Activated CD4-positive, CD25-positive, alpha-beta regulatory T cell (primary cell): Measurements from ENCODE around the gene MAML3.
A peak's percentile ranks its signal among the peaks of the same experiment; 100 is the strongest.

Source experiments
- DNase-seq, 4 experiments: peaks; one replicate each; lab custom pipeline; 2025; lab: John Stamatoyannopoulos, UW

The MAML3 gene

GRCh38 chr4:140046016-140046415 is 108.0 kb downstream of the MAML3 start:
- DNase-seq = no peak

GRCh38 chr4:140044337-140044902 is 109.6 kb downstream of the MAML3 start:
- DNase-seq = no peak

DNA sequence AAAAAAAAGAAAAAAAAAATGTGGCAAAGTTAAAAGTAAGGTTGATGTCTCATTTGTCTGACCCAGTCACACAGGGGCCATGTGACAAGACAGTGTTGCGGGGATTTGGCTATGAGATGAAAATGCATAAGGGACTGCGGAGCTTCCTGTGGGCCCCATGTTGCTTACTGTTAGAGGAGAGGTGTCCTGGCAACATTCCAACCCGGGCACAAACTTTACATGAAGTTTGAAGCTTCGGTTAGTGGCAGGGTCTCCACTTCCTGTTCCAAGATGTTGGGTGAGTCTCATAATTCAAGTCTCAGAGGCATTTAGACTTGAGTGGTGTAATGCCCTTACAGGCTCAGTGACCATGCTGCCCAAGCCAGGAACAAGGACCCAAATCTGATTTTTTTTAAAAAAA is 111.3 kb downstream of the MAML3 start:
- no peak for DNase-seq

DNA sequence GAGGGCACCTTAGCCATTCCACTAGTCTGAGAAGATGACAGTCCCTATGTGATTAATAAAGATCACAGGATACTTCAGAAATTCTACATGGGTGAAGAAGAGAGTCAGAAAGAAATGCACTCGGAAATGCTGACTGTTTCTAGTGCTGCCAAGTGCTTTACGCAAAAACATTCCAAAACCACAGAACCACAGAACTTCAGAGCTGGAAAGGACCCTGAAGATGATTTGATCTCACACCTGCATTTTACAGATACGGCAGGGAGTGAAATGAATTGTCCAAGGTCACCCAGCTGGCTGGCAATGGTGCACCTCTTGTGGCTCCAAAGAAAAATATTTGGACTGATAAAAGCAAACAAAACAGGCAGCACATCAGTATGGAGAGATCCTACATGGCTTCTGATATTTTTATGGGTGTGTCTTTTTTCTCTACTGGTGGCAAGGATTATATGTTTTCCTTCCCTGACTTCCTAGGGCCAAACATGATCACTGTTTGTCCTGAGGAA is 115.9 kb downstream of the MAML3 start:
- DNase-seq = no peak

DNA sequence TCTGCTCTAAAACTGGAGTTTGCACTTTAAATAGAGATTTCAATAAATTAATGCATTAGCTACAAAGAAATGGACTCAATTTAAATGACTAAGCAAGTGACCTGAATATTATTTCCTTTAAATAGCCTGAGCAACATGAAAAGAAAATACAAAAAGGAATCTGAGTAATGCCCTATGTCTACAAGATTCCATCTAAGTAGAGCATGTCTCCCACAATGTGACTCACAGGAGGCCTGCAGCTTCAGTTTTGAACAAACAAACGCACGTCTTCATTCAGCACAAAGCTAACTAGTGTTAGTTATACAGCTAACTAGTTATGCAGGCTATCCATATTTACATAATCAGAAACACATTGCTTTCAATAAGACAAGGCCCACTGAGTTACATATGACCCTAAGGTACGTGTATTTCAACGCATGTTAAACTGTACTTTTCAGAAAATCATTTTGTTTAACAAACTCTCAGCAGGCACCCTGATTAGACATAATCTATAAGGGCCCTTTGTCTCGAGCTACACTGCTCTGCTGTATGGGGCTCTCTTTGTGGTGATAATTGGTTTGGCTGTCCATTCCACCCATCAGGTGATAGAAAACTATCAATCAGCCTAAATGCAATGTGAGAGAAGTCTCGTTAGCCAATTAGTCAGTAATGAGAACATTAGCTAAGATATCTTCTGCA is 116.5 kb downstream of the MAML3 start:
- no peak for DNase-seq

DNA sequence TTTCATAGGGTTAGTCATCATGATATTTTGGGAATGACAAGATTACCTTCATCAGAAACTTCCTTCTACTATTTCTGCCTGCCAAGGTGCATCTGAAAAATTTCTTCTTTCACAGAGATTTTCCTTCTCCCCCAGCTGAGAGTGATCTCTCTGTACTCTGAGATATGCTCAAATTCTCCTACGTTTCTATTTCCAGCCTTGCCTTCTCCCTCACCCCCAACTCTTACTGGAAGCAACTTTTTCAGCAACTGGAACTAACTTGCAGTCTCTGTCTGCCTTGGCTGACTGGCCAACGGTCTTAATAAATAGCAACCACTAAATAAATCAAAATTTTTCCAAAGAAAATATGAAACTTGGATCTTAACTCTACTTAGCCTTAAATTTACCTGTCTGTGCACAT is 122.3 kb downstream of the MAML3 start:
- no peak for DNase-seq

DNA sequence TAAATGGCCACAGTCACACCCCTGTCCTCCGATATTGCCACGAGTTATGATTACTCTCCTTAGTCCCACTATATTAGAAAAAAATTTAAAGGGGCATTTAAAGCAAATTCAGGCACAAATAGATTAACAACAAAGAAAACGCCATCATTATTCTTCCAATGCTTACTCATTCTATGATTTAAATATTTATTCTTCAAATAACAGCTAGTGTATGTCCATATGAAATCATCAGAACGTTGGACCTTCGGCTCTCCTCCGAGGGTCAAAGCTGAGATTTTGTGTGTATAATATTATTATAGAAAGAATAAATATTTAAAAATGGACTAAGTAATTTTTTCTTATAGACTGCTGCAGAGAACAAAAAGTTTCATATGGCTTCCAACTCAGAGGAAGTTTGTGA is 122.9 kb downstream of the MAML3 start:
- DNase-seq = no peak

- no peak for DNase-seq
Observed at GRCh38 chr4:140028676-140029517, 125.1 kb downstream of the MAML3 start.

DNA sequence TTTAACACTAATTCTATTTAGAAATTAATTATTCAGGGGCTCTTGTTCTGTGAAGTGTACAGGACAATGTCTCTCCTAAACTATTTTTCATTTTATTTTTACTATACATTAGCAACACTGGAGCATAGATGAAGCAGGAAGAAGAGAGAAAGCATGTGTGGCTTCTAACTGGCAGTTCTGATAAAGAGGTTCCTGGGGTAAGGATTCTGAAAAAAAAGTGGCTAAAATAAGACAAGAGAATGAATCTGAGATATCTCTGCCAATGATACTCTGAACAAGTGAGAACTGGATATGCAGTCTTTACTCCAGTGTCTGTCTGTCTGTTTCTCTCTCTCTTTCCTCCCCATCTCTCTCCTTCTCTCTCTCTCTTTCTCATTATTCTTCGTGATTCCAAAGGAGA is 125.9 kb downstream of the MAML3 start:
- DNase-seq = no peak

DNA sequence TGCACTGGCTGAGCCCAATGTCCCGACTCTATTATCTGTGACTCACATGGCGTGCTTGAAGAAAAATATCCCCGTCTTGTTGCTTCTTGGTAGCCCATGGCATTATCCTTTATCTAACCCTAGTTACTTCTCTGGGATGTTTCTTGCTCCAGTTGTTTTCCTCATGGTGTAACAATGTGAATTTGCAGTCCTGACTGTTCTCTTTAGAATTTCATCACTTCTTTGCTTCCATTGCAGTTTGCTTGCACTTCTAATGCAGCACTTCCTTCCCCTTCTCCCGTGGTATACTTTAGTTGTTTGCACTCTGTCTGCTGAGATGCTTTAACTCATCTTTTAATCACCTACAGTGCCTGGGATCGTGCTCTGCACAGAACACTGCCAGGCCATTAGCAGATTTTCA is 126.9 kb downstream of the MAML3 start:
- DNase-seq = no peak

- no peak for DNase-seq
Observed at GRCh38 chr4:140025470-140025869, 128.5 kb downstream of the MAML3 start.

GRCh38 chr4:140020457-140021361 is 133.3 kb downstream of the MAML3 start:
- no peak for DNase-seq

DNA sequence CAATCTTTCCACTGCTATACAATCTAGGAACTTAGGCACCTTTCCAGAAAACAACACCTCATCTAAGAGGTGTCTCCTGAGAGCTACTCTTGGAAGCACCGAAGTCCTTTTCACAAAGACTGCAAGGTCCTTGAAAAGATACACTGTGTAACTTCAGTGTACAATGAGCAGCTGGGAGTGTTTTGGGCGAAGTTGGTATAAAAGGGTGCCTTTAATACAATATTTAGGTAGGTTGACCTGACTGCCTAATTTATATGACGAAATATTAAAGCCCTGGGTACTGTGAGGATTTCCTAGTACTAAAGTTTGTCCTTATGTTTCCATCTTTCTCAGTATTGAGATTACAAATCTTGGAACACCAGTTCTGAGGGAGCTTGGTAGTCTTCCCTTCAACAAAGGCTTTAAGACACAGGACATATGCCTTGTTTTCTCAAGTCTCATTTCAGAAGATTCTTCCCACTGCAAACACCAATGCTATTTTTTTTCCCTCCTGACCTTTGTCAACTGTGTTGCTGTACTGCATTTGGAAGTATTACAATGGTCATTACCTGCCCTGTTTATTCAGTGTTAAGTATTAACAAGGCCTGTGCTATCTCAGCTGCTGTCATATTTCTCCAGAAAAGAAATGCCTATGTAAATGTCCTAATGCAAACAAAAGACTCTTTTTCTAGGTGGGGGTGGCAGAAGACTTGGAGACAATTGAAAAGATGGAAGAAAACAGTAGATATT is 134.2 kb downstream of the MAML3 start:
- no peak for DNase-seq

DNA sequence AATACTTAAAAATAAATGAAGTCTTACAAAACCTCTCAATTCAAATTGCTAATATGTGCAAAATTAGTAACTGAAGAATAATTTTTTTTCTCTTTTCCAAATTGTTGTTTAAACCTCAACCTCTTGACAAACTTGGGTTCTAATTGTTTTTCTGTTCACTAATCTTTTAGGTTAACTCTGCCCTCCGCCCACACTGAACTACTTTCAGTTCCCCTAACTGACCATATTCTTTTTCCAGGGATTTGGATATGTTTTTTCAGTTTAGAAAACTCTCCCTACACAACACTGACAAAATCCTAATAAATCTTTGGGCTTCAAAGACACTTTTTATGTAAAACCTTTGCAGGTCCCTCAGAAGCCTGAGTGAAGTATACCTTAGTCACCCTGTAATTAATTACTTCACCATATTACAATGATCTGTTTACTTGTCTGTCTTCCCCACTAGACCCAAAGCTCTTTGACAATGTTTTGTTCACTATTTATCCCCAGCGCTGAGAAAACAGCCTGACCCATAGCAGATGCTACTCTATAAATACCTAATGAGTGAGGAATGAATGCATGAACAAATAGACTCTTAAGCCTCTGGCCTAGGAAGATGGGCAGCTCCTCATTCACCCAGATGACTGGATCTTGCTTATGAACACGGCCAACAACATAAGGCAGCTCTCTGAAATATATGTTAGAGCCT is 134.9 kb downstream of the MAML3 start:
- no peak for DNase-seq

DNA sequence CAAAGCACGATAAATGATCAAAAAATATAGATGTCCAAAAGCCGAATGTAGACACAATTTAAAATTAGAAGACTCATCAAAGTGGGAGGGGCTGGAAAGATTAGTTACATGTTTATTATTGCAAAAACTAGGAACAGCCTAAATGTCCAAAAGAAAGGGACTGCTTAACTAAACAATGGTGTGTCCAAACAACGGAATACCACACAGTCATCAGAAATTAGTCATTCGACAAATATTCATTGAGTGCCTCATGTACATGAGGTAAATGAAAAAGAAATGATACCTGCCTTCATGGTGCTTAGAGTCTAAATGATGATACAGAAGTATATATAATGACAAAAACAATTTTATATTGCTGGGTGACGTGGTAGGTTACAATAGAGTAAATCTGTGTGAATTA is 139.7 kb downstream of the MAML3 start:
- DNase-seq = no peak

DNA sequence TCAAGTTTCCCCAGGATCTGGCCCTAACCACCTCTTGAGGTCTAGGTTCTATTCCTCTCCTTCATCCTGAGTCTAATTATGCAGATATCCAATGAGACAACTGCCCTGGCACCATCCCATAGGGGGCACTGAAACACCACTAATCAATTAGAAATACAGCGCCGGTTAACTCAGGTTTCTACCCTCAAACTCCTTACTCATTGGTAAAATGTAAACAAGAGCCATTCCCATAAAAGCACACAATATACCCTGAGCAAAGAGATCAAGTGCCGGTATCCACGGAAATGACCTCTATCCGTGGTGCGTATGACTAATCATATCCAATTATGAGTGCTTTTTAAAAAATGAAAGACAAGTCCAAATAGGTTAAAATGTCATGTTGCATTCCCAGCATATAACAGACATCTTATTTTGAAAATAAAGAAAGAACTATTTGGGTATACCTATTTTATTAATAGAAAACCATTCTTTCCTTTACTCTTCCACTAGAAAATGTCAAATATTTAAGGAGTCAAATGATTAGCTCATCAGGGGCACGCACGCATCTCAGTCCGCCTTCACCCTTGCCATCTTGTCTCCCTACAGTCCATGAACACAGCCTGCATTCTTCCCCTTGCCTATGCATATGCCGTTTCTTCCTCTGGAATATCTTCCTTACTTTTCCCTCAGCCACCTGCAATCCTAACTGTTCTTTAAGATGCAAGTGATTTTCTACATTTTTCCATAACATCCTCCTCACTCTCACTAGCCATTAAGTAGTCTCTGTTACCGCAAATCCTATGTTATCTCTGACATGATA is 141.1 kb downstream of the MAML3 start:
- DNase-seq = peak; percentile 18 to 32 (median 23)

- DNase-seq = no peak
Observed at GRCh38 chr4:140005699-140006098, 148.3 kb downstream of the MAML3 start.

DNA sequence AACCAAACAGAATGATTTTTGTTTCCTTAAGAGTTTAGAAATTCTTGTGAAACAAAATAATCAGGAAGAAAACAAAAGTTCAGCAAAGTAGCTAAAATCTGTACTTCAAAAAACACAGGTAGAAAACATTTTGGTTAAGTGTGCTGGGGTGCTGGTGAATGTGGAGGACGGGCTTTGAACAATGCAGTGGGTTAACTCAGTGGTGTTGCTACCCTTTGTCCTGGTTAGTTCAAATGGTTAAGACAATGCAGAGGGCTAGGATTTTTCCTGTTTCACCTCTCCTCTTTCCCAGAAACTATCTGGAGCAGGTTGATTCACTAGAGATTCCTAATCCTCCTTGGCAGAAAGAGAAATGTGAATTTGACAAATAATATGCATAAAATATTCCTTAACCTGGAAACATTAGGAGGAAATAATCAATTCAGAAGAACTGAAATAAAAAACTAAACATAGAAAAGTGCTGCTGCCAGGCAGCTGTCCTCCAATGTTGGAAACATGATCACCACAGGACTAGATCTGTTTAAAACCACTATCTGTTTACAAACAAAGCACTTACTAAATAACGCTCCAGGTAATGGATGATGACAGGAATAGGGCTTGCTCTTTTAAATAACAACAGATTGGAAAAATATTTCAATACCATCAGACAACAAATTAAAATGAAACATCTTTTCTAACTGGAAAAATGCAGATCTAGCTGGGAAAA is 148.9 kb downstream of the MAML3 start:
- DNase-seq = no peak

DNA sequence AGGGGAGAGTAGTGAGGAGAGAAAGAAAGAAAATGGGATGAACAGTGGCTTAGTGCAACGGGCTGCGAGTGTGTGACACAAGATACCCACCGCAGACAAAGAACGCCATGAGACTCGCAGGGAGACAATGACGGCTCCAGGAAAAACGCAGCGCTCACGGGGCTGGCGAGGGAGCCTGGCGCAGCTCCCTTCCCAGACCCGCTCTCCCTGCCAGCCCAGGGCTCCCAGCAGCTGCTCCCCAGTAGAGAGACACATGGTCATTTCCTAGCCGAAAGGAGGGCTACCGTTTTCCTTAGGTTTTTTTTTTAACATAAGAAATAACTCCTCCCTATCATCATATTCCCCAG is 149.5 kb downstream of the MAML3 start:
- DNase-seq = no peak
